Fibroblast of peridontal ligament (primary cell): ENCODE results near the gene CCDC43.
A peak's percentile ranks its signal among the peaks of the same experiment; 100 is the strongest.

Experiments
- DNase-seq: peaks from one replicate; pipeline ENCODE4 v3.0.0-alpha.2; 2010; ENCODE audit errors: extremely low read depth

The CCDC43 gene

GRCh38 chr17:44627513-44628242 lies 61.9 kb downstream of the CCDC43 start:
- DNase-seq: peak; percentile 60
